Lung (tissue), 12 donors: Measurements from ENCODE around the gene C11orf58. TPM values are rescaled to one million over a fixed set of nuclear protein-coding genes. Genes with fewer than 3 reads are reported as not detected.
A peak's percentile ranks its signal among the peaks of the same experiment; 100 is the strongest.

Source experiments
- ATAC-seq: fragments of 200-7000 bp; cut with Tn5 transposase; one replicate; pipeline ENCODE4 v1.9.1; 2020; ENCODE audit warnings: moderate number of reproducible peaks; ENCODE audit not compliant: insufficient read depth, low FRiP score
- DNase-seq, 3 donors: peaks; one replicate each; pipeline ENCODE4 v3.0.0-alpha.2; 2013 to 2017
- H3K27ac ChIP-seq, 2 donors: one replicate each; pipeline ENCODE4 v1.5.1; 2013; ENCODE audit warnings: mild to moderate bottlenecking in 2 of 2, moderate library complexity in 2 of 2, control low read depth in 1 of 2, inconsistent platforms in 1 of 2, low read depth in 1 of 2, low read length in 1 of 2
- H3K27me3 ChIP-seq, 3 donors: one replicate each; pipeline ENCODE4 v1.5.1; 2013; ENCODE audit warnings: low read length in 2 of 3; ENCODE audit not compliant: control insufficient read depth in 3 of 3, insufficient read depth in 3 of 3
- H3K36me3 ChIP-seq, 4 donors: one replicate each; pipeline ENCODE4 v1.5.1; 2013; ENCODE audit warnings: low read length in 4 of 4, mild to moderate bottlenecking in 1 of 4, moderate library complexity in 1 of 4; ENCODE audit not compliant: control insufficient read depth in 4 of 4, insufficient read depth in 4 of 4
- H3K4me1 ChIP-seq, 5 donors: one replicate each; pipeline ENCODE4 v1.5.1; 2013; ENCODE audit warnings: low read length in 5 of 5, mild to moderate bottlenecking in 2 of 5, moderate library complexity in 1 of 5; ENCODE audit not compliant: control insufficient read depth in 5 of 5, insufficient read depth in 5 of 5
- H3K4me3 ChIP-seq: one replicate; pipeline ENCODE4 v1.5.1; 2013; ENCODE audit warnings: mild to moderate bottlenecking, control low read depth, moderate library complexity
- H3K9ac ChIP-seq, 2 donors: one replicate each; pipeline ENCODE4 v1.5.1; 2013; ENCODE audit warnings: low read length in 2 of 2, control low read depth in 1 of 2; ENCODE audit not compliant: insufficient read depth in 1 of 2
- H3K9me3 ChIP-seq, 4 donors: one replicate each; pipeline ENCODE4 v1.5.1; 2013; ENCODE audit warnings: low read length in 3 of 4, mild to moderate bottlenecking in 1 of 4, moderate library complexity in 1 of 4; ENCODE audit not compliant: control insufficient read depth in 4 of 4, insufficient read depth in 3 of 4
- CTCF ChIP-seq: IDR thresholded peaks from 2 replicates; pipeline ENCODE4 v1.5.1; 2012; ENCODE audit warnings: mild to moderate bottlenecking; ENCODE audit errors: control extremely low read depth, extremely low read depth
- WGBS, 2 donors: extraction: QIAGEN DNeasy Blood & Tissue Kit; methylation state at CpG; one replicate each; pipeline ENCODE4 v1.1.7; 2013; 5-methylcytosine and 5-hydroxymethylcytosine counted together
- polyA plus RNA-seq, 2 donors: library from polyadenylated mRNA; stranded (reverse); fragments of 200-250 nt; gene quantifications; one replicate each; pipeline ENCODE4 v1.2.1, GENCODE V29; 2013
- total RNA-seq, 2 donors: library from RNA; depleted of rRNA in 1 of 2; stranded (reverse); fragments of >200 nt in 1 of 2; gene quantifications; one replicate each; pipeline ENCODE4 v1.2.1, GENCODE V29; 2014 to 2021
- donor health status: control.
- donor health status: control.
- donor health status: Bipolar disorder and iron deficiency.
- donor health status: healthy.
- donor health status: DM: yes; HTN: yes; CAD: no.

Gene C11orf58
- total and polyA plus RNA-seq, 4 donors: 87.2 to 219 (median 97.9) TPM

GRCh38 chr11:16784097-16784496, 45.6 kb downstream of the C11orf58 start:
- H3K27me3 ChIP-seq: no peaks in the 10 kb centered on the region
- no peak for ATAC-seq
- 78 to 89% methylated on average over 2 of the region's 2 CpGs for WGBS, 2 donors
- H3K4me3 ChIP-seq: no peak overlapping the region
- peaks cover 0 to 4% (median 0%) of the 10 kb centered on the region in 4 donors for H3K9me3 ChIP-seq
- H3K36me3 ChIP-seq: peaks cover 0 to under 1% (median 0%) of the 10 kb centered on the region in 4 donors
- H3K9ac ChIP-seq: no peak overlapping the region
- TF ChIP-seq CTCF: no peak
- no peak overlapping the region for H3K27ac ChIP-seq
- peaks cover 6 to 21% (median 10%) of the 10 kb centered on the region in 5 donors for H3K4me1 ChIP-seq
- DNase-seq: no peak

- Histone ChIP-seq H3K4me3 (no peak overlapping the region), H3K27me3 (no peaks in the 10 kb centered on the region), H3K36me3 (peaks cover 0 to 3% (median 0%) of the 10 kb centered on the region in 4 donors), H3K9ac (no peak overlapping the region), H3K27ac (no peak overlapping the region), H3K4me1 (peaks cover 6 to 21% (median 11%) of the 10 kb centered on the region in 5 donors), H3K9me3 (peaks cover 0 to 4% (median 0%) of the 10 kb centered on the region in 4 donors)
- 63 to 71% methylated on average over 2 of the region's 2 CpGs for WGBS, 2 donors
- ATAC-seq (no peak), DNase-seq (no peak)
- no peak for TF ChIP-seq CTCF
Measured at GRCh38 chr11:16784666-16785065, 46.2 kb downstream of the C11orf58 start.

- ATAC-seq (peak; percentile 61), DNase-seq (peak; percentile 73 to 80 (median 80))
- Histone ChIP-seq H3K36me3 (peaks cover 0 to 8% (median 0%) of the 10 kb centered on the region in 4 donors), H3K9ac (no peak overlapping the region), H3K4me3 (no peak overlapping the region), H3K27ac (peak overlapping the region in 1 of 2 donors; percentile 35), H3K27me3 (no peaks in the 10 kb centered on the region), H3K4me1 (peaks cover 6 to 19% (median 14%) of the 10 kb centered on the region in 5 donors), H3K9me3 (peaks cover 0 to 4% (median 0%) of the 10 kb centered on the region in 4 donors)
- WGBS, 2 donors: 39 to 41% methylated on average over 7 of the region's 7 CpGs
- TF ChIP-seq CTCF: peak; percentile 88
Measured at GRCh38 chr11:16785520-16786128, 47.2 kb downstream of the C11orf58 start.
